Activated effector memory CD4-positive, alpha-beta T cell treated with anti-CD3 and anti-CD28 coated beads, Interleukin-2, amount 50 U/mL, for 16 hours (primary cell): ENCODE data around the gene BCL2.
"Not testable (repeated sequence)": the region's sequence is repeated elsewhere in the genome, so short reads cannot be mapped to it uniquely, and the experiment has no call there.

Experiments
- DNase-seq: peaks from one replicate; pipeline ENCODE4 v3.0.0-alpha.2; 2020

Gene BCL2

GRCh38 chr18:63197246-63197869 is 122.2 kb downstream of the BCL2 start:
- DNase-seq: no peak

DNA sequence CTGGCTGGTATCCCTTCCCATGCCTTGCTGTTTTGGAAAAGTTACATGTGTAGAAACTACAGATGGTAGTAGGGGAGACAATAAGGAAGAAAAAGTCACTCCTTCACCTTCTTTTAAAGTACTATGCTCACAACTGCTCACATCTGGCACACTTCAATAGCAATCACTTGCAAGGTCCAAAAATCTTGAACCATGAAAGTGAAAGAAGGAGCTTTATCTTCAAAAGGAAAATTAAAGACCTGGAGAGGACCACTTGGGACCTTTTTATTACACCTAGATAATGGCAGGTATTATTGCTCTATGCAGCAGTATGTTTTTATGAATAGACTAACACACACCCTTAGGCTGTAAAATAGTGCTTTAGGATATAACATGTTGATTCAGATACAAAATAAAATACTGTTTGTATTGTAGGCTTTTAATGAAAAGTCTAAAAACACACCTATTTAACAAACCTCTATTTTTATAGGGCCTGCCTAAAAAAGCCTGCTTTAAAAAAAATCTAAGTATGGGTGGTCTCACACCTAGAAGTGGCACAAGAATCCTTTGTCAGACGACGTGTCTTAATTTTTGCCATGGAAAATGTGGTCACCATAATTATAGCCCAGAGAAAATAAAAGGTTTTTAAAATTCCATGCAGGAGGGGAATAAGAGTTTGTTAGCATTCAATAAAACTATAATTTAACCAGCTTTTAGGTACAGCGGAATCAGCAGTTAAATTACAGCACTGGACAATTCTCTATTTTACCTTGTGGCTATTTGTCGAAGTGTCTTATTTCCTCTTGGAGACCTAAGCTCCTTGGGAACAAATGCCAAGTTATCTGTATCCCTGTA is 124.0 kb downstream of the BCL2 start:
- no peak for DNase-seq

GRCh38 chr18:63192885-63193349 is 126.7 kb downstream of the BCL2 start:
- DNase-seq: no peak

- no peak for DNase-seq
Measured at GRCh38 chr18:63192126-63192884, 127.3 kb downstream of the BCL2 start.

GRCh38 chr18:63191413-63191812 is 128.2 kb downstream of the BCL2 start:
- DNase-seq: no peak

DNA sequence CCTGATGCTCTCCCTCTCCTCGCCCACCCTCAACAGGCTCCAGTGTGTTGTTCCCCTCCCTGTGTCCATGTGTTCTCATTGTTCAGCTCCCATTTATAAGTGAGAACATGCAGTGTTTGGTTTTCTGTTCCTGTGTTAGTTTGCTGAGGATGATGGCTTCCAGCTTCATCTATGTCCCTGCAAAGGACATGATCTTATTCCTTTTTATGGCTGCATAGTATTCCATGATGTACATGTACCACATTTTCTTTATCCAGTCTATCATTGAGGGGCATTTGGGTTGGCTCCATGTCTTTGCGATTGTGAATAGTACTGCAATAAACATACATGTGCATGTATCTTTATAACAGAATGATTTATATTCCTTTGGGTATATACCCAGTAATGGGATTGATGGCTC is 128.7 kb downstream of the BCL2 start:
- DNase-seq: not testable (repeated sequence)

- DNase-seq: no peak
Measured at GRCh38 chr18:63189817-63190216, 129.8 kb downstream of the BCL2 start.

GRCh38 chr18:63189041-63189440 is 130.5 kb downstream of the BCL2 start:
- no peak for DNase-seq

GRCh38 chr18:63187791-63188460 is 131.6 kb downstream of the BCL2 start:
- no peak for DNase-seq

DNA sequence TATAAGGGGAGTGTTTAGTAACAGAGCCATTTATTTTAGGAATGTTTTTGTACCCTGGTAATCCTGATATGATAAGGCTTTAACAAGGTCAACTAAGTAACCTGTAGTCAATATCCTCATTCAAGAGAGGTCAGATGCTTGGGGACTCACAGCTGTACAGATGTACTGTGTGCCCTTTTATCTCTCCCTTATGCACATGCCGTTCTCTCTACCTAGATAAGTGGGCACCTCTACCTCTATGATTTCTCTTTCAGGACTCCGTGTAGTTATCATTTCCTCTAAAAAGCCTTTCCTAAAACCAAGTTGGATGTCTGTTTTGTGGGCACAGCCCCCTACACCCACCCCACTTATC is 132.4 kb downstream of the BCL2 start:
- no peak for DNase-seq

DNA sequence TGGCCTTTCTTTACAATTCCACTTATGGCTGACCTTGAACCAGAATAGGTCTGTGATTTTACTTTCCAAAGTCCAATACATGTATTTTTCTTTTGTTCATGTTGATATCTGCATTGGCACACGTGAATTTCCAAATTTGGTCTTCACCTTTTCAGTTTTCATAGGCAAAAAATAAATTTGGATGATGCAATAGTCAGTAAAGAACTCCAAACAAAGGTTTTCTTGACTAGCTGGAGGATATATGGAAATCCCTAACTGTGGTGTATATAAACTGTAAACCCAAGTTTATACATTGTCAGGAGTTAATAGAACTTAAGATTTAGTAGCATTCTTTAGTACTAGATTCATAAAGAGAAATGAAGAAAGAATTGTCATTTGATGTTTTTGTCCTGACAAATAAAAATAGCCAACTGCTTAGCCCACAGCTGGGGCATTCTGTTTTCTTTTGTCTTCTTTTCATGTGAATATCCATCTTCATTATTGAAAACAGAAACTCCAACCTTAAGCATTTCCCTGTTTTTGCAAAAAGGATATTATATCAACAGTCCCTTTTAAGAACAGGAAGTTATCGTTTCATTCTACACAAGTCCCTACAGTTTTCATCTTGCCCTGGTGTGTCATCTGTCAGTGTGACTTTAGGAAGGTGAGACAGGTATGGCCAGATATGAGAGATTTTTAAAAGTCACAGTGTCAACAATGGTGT is 132.9 kb downstream of the BCL2 start:
- no peak for DNase-seq

DNA sequence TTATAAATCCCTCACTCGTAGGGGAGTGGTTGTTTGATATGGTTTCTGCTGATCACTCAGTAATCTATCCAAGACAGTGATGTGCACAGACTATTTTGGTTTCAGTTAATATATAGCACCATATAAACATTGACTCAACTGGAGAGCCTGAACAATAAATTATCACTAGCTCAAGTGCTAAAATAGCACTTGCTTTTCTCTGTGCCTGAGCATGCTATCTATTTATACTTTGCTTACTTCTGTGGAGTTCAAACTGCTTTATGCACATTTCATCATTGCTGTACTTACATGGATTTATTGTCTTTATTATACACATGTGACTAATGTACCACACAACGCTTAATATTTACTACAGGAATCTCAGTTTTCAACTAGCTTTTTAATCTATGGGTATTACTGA is 133.6 kb downstream of the BCL2 start:
- DNase-seq: no peak

- DNase-seq: no peak
Measured at GRCh38 chr18:63183952-63184770, 135.4 kb downstream of the BCL2 start.

DNA sequence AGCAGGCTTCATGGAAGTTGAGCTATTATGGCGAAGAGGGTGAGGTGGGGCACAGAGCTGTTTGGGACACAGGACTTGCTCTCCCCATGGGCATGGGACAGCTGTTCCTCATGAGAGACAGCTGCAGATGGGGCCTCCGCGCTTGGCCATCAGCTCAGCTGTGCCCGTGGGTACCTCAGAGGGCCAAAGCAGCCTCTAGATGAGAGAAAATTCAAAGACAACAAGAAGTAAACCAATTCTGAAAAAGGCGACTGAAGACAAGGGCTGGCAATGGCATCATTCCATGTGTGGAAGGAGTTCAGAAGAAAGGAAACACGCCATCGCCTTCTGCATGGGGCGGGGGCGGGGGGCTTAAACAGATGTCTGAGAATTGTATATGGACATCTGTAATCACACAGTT is 136.2 kb downstream of the BCL2 start:
- no peak for DNase-seq

GRCh38 chr18:63182861-63183260 is 136.7 kb downstream of the BCL2 start:
- DNase-seq: no peak

DNA sequence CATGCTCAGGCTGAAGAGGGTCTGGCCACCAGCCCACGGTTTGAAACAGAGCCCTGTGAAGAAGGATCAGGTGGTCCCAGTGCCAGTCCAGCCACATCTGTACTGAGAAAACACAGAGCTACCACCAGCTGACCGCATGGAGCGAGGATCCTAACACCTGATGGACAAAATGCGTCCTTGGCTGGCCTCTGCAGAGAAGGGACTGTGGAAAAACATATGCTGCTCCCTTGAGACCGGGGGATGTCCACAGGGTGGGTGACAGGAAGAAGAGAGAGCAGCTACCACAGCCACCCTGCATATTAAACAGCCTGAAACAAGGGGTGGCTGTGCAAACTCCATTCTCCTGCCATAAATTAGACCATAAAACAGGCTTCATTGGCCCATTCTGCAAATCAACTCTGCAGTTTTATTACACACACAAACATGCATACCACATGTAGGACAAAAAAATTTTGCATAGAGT is 137.2 kb downstream of the BCL2 start:
- no peak for DNase-seq

GRCh38 chr18:63181706-63182309 is 137.8 kb downstream of the BCL2 start:
- DNase-seq: no peak

DNA sequence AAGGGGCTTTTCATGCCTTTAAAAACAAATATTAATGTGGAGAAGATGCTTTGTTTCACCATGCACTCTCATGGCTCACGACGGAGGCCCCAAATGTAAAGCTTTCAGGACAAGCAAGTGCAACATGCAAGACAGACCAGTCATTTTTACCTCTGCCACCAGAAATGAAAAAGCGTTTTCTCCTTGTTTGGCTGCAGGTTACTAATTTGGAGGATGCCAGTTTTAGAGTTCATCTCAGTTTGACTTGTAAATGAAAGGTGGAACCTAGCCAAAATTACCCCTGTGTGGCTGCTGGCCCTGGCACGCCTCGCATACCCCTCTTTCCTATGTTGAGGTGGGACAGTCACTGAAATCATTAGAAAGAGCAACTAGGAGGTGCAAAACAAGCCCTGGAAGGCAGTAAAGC is 138.6 kb downstream of the BCL2 start:
- no peak for DNase-seq

- DNase-seq: no peak
Measured at GRCh38 chr18:63180321-63180720, 139.2 kb downstream of the BCL2 start.

DNA sequence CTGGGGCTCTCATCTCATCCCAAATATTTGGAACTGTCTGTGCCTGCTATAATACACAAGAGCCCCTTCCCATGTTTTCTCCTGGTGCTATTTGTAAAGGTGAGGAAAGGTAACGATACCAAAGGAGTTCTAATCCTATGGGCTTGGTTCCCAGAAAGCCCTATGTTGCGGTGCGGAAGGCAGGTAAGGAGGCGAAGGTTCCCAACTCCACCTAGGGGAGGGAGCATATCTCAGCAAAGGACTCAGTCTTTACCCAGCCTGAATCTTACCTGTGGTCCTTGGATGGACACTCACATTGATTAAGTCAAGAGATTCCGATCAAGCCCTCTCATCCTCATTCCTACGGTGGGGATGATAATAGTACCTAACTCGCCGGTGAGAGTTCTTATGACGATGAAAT is 140.1 kb downstream of the BCL2 start:
- DNase-seq: no peak

DNA sequence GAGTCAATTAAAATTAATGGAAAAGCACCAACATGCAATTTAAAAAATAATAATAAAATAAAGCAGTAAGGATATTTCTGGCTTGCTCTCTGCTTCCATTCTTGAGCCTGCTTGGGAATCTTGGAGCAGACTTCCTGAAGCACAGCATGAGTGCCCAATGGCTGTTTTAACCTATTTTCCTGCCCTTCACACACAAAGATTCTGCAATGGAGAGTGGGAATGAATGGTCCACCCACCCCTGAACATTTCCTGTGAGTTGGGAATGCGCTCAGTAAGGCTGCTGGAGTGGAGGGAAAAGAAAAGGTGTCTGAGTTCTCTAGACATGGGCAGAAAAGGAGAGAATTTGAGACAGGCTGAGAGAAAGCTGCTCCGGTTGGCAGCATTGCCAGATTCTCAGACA is 140.6 kb downstream of the BCL2 start:
- no peak for DNase-seq
